NCI-H345 (cell line): ENCODE measurements around the gene PARD3B.

Experiments
- DNase-seq: peaks from one replicate; lab custom pipeline; 2025; lab: John Stamatoyannopoulos, UW

Gene PARD3B

DNA sequence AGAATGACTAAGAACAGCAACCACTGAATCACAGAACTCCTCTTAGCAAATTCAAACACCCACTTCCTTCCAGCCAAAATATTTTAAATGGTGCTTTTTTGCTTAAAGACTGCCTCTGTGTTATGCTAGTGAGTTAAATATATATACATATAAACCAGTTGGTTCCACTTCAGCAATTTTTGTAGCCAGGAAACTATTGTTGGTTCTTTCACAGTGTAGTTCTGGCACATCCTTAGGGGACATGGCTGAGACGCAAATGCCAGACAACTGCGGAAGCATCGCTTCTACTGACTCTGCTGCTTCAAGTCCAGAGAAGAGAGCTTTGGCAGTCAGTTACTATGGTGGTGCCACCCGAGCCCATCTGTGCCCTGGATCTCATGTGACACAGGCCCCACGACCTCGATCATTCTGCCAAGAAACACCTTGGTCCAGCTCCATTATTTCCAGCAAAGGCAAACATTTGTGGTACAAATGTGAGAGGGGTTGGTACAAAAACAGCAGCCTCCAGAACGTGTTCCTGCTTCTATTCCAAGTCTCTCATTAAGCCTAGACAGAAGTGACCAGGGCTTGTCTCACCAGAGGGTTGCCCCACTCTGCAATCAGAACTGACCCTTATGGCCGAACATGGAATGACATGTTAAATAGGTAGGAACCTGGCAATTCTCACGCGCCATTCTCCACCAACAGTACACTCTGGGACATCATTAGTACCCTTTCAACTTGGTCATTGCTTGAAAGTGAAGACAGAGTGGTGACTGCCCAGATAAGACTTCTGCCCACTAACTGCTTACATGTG lies 1019.3 kb downstream of the PARD3B start:
- DNase-seq = no peak

GRCh38 chr2:205565142-205565522 lies 1019.9 kb downstream of the PARD3B start:
- no peak for DNase-seq

DNA sequence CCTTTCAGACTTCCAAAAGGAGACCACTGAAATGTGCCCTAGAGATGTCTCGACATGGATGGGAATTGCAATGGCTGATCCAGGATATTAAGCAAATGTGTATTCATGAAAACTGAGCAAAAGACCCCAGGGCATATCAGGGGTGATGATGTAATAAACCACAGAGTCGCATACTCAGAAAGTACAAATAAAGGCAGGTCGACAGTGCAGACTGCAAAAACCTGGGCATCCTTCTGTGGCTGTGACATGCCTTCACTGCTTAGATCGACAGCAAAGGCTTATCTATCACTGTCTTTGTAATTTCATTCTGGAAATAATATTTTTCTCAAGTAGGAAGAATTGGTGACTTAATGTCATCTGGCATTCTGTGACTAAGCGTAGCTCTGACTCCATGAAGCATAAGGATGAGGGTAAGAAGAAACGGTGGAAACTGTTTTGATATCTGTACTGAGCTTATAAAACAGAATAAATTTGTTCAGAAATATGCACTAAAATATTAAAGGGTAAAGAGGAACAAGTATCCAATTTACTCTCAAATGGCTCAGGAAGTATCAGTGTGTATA lies 1021.4 kb downstream of the PARD3B start:
- DNase-seq = no peak

DNA sequence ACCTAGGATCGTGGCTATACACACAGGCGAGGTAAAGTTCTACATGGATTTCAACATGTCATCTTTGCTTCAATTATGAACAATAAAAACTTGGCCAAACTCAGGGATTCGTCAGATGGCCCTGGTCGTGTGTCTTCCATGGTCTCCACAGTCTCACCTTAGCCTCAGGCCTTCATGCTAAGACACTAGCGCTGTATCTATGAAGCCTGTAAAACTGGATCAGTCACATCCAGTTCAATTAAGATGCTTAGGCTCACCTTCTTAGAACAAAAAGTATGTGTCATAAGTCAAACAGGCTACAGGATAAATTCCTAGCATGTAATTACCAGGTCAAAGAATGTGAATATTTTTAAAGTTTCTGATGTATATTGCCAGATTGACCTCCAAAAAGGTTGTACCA lies 1023.3 kb downstream of the PARD3B start:
- no peak for DNase-seq

DNA sequence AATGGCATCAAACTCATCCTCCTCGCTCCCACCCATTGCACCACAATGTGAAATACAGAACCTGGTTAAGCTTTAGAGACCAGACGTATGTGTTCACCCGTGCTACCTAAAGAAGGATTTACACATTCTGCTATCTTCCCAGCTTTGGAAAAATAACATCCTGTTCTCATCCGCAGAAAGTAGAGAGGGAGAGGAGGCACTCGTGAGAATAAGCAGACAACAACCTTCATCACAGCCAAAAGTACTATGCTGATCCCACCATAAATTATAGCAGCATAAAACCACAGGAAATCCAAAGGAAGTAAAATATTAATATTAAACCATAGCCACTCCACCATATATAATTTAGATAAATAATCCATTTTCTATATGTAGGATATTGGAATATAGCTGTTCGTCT lies 1025.4 kb downstream of the PARD3B start:
- DNase-seq = no peak

DNA sequence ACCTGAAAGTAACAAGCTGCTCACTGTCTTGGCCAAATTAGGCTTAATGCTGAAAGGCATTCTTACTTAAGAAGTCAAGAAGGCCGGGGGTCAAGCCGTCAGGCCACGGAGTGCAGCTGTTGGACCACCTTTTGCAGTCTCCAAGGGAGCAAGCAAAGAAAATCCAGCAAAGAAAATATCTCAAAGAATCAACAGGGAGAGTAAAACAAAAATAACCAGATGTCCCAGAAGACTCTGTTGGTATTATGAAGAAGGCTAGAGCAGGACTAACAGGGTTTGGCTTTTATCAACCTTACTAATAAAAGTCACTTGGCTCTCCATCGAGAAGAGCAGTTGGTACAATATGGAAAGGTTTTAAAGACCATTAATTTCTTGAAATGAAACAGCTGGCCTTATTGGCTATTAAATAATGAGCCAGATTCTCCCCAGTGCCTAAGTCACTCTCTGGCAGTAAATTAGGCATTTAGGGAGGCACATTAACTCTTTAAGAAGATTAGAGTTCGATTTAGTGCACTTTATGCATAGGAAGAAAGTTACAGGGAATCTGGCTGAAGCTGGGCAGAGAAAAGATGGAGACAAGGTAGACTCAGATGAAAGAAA lies 1026.2 kb downstream of the PARD3B start:
- no peak for DNase-seq

GRCh38 chr2:205574001-205574400 lies 1028.7 kb downstream of the PARD3B start:
- DNase-seq = no peak

DNA sequence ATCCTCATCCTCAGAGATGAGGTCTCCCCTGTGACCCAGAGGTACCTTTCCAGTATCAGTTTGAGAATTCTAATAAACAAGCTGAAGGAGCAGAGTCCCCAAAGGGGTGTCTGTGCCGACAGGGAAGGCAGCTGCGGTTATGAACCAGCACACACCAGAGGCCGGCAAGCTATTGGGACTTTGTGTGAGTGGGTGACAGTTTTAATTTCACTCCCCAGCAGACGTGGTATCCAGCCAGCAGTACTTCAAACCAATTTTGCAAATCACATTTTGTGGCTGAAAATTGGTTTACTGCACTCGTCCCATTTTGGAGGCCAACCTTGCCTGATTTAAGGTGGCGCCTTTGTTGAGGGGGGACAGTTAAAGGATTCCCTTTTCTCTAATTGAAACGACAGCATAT lies 1034.1 kb downstream of the PARD3B start:
- DNase-seq = no peak

DNA sequence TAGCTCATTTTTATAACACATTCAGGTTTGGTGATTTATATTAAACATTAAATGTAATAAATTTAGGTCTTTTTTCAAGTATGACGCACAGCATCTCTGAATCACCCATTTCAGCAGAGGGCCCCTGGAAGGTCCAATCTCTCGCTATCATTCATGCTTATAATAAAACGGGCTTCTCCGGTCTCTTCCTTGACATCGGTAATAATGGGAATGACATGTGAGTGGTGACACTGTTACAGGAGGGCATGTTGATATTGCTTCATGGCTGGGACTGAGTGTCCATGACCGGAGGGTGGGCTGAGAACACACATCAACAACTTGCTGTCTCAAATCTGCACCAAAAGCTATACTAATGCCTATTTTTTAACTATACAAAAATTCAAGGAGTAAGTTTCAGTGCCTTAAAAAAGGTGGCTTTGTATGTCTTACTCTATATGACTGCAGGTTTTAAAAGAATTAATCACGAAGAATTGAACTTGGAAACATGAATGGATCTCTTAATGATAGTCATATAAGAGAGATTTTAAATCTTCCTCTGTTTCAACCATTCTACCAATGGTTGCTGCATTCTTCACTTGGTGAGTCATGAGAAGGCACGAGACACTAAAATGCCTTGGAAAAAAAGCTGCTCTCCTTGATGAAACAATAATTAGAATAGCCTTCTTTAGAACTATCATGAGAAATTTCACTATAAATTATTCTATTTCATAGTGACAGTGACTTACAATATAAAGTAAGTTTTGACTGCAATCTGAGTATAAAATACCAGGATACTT lies 1035.1 kb downstream of the PARD3B start:
- no peak for DNase-seq

GRCh38 chr2:205582366-205582765 lies 1037.1 kb downstream of the PARD3B start:
- no peak for DNase-seq

DNA sequence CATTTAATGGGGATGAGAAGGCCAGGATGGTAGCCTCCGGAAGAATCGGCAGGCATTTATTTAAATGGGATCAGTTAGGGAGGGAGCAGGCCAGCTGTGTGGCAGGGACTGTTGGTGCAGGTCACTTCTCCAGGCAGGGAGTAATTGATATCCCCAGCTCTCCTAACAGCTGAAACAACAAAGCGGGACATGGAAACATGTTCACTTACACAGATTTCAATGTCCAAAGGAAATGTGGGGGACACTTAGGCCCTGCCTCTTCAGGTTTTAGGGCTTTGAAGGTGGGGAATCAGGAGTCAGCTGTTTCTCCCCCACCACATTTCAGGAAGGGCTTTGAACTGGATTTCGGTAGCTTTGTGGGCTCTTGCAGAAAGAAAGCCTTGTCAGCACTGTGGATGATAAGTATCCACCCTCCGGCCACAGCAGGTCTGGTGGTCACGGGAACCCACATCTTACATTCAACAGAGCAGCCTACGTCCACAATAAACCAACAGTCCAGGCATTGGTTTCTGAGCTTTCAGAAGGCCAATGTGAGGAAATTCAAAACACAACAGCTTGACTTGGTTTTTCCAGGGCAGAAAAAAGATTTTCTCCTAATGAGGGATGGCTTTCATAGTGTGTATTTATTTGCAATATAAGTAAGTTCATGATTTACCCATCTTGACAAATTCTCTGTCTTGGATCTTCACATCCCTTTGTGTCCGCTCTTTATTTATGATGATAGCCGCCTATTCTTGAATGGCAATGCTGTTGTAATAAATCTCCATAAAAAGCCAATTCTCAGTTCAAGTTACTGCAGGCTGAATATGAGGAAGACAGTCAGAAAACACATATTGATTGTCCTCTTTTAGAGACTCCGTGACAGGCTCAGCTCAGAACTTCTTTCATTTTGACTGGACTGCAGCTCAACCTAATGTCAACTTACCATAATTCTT lies 1040.4 kb downstream of the PARD3B start:
- DNase-seq = peak; percentile 69

DNA sequence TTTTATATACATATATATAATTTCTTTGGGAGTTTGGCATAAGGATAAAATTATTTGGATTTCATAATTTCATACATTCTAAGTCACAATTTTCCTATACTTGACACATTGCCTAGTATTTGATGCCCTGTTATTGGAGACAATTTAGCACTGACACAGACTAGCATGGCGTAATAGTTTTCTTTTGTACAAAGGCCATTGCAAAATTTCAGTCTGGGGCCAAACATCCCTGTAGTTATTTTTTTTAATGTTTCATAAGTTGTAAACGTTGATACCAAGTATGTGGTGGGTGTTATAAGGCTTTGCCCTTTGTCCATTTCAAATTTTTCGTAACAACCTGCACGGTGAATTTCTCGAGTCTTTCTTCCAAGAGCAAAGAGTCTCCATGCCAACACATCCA lies 1041.4 kb downstream of the PARD3B start:
- no peak for DNase-seq

GRCh38 chr2:205589479-205589878 lies 1044.2 kb downstream of the PARD3B start:
- no peak for DNase-seq

GRCh38 chr2:205590759-205591158 lies 1045.5 kb downstream of the PARD3B start:
- DNase-seq = no peak

DNA sequence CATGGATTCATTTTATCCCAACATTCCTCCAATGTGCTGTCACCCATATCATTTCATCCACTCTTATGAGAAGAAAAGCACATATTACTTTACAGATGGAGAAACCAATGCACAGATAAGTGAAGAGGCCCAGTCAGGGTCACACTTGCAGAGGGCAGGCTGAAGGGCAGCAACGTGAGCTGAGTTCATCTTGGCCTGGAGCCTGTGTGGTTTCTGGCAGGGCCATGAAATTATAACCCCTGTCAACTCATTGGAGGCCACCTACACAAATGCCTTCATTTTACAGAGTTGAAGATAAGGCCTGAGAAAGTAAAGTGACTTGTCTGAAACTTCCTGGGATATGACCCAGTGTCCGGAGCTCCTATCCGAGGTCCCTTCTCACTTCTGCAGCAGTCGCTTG lies 1048.6 kb downstream of the PARD3B start:
- no peak for DNase-seq

DNA sequence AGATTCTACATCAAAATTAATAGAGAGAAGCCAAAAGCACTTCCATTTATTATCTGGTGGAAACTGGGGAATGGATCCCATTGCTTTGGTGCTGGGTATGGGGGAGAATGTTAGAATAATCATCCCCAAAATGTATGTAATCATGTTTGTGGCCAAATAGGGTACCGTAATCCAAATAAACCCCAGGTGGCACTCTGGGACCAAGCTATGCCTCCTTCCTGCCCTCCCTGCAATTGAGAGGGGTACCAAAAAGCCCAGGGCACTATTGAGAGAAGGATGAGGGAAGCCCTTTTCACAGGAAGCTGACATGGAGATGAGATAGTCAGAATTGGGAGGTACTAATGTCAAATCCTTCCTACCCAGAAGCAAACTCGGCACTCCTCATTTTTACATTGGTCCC lies 1051.3 kb downstream of the PARD3B start:
- no peak for DNase-seq

DNA sequence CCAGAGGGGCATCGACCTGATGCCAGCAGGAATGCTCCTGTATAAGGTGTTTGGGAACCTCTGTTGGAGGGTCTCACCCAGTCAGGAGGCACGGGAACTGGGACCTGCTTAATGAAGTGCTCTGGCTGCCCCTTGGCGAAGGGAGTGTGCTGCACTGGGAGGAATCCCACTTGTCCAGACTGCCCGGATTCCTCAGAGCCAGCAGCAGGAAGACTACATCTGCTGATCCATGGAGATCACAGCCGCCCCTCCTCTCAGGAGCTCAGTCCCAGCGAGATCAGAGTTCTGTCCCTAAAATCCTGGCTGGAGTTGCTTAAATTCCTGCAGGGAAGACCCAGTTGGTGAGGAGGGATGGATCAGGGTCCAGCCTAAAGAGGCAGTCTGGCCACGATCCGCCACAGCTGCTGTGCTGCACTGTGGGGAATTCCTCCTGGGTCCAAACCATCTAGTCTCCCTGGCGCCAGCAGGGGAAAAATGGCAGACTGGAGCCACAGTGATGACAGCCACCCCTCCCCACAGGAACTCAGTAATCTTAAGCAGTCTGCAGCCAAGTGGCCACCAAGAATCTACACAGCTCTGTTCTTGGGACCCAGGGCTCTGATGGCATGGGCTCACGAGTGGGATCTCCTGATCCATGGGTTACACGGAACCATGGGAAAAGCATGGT lies 1060.5 kb downstream of the PARD3B start:
- DNase-seq = no peak

- no peak for DNase-seq
Measured at GRCh38 chr2:205607146-205607545, 1061.9 kb downstream of the PARD3B start.

GRCh38 chr2:205609113-205609512 lies 1063.8 kb downstream of the PARD3B start:
- DNase-seq = no peak

GRCh38 chr2:205610437-205610836 lies 1065.2 kb downstream of the PARD3B start:
- no peak for DNase-seq

- no peak for DNase-seq
Measured at GRCh38 chr2:205612636-205613035, 1067.4 kb downstream of the PARD3B start.
